Gastrocnemius medialis (tissue), 4 donors: Measurements from ENCODE around the gene PI4KA.

Source experiments
- CTCF ChIP-seq, 5 experiments: fragments of 450-650 bp in 3 of 5; fragments of 200-600 bp in 2 of 5; sonication (generic) in 2 of 5; IDR thresholded peaks in 4 of 5; conservative IDR thresholded peaks in 1 of 5; 1 replicate in 4 of 5; 2 replicates in 1 of 5; pipeline ENCODE4 v1.5.1; 2016 to 2019; ENCODE audit warnings: antibody characterized with exemption in 5 of 5, mild to moderate bottlenecking in 3 of 5, moderate library complexity in 3 of 5
- POLR2A ChIP-seq, 2 donors: fragments of 450-650 bp; IDR thresholded peaks; one replicate each; pipeline ENCODE4 v1.6.1; 2017; ENCODE audit warnings: antibody characterized with exemption in 2 of 2, mild to moderate bottlenecking in 2 of 2, moderate library complexity in 2 of 2

- TF ChIP-seq CTCF (IDR thresholded peaks at IDR 0.05 in 4 of 5, conservative IDR thresholded peaks at IDR 0.05 in 1 of 5): no peak
- TF ChIP-seq POLR2A (IDR thresholded peaks at IDR 0.05): no peak
Observed at GRCh38 chr22:20787746-20788626, 70.6 kb downstream of the PI4KA start.
